SK-N-SH treated with all-trans-retinoic acid at 6 μM for 48 hours (cell line): ENCODE results near the gene KRTAP9-1.

Source experiments
- ATAC-seq: fragments of 200-7000 bp; cut with Tn5 transposase; 3 replicates; pipeline ENCODE4 v1.9.1; 2020; ENCODE audit warnings: mild to moderate bottlenecking, moderate library complexity
- ARNTL ChIP-seq: fragments of 450-650 bp; formaldehyde crosslinking; IDR thresholded peaks from 2 replicates; pipeline ENCODE4 v1.5.0; 2020; ENCODE audit warnings: low read depth, mild to moderate bottlenecking, moderate library complexity, borderline replicate concordance
- BACH2 ChIP-seq: fragments of 250-450 bp; sonication (Bioruptor Pico); IDR thresholded peaks from 2 replicates; pipeline ENCODE4 v1.9.0; 2021; ENCODE audit warnings: mild to moderate bottlenecking, borderline replicate concordance
- CSDC2 ChIP-seq: fragments of 250-450 bp; sonication (Bioruptor Pico); IDR thresholded peaks from 2 replicates; pipeline ENCODE4 v1.5.0; 2020; ENCODE audit warnings: mild to moderate bottlenecking, moderate library complexity
- CSRNP3 ChIP-seq: fragments of 250-450 bp; sonication (Bioruptor Pico); IDR thresholded peaks from 2 replicates; pipeline ENCODE4 v1.5.1; 2021; ENCODE audit warnings: mild to moderate bottlenecking, moderate library complexity
- ESRRG ChIP-seq: fragments of 250-450 bp; sonication (Bioruptor Pico); IDR thresholded peaks from 2 replicates; pipeline ENCODE4 v1.6.1; 2021; ENCODE audit warnings: mild to moderate bottlenecking
- GLIS3 ChIP-seq: fragments of 250-450 bp; sonication (Bioruptor Pico); IDR thresholded peaks from 2 replicates; pipeline ENCODE4 v1.5.0; 2020; ENCODE audit warnings: mild to moderate bottlenecking, moderate library complexity
- ISL1 ChIP-seq: fragments of 250-450 bp; sonication (Bioruptor Pico); IDR thresholded peaks from 2 replicates; pipeline ENCODE4 v2.1.2; 2022; ENCODE audit warnings: mild to moderate bottlenecking, moderate library complexity
- OSR1 ChIP-seq: fragments of 250-450 bp; sonication (Bioruptor Pico); IDR thresholded peaks from 2 replicates; pipeline ENCODE4 v1.8.0; 2022; ENCODE audit warnings: moderate library complexity, mild to moderate bottlenecking, inconsistent platforms
- POU6F1 ChIP-seq: fragments of 250-450 bp; sonication (Bioruptor Pico); IDR thresholded peaks from 2 replicates; pipeline ENCODE4 v1.8.0; 2021; ENCODE audit warnings: low read depth, mild to moderate bottlenecking, moderate library complexity, borderline replicate concordance
- PPARA ChIP-seq: fragments of 250-450 bp; sonication (Bioruptor Pico); IDR thresholded peaks from 2 replicates; pipeline ENCODE4 v1.5.0; 2020; ENCODE audit warnings: mild to moderate bottlenecking, borderline replicate concordance
- RARB ChIP-seq: fragments of 250-450 bp; sonication (Bioruptor Pico); IDR thresholded peaks from 2 replicates; pipeline ENCODE4 v1.8.0; 2021; ENCODE audit warnings: mild to moderate bottlenecking, moderate library complexity
- SNAI2 ChIP-seq: fragments of 250-450 bp; sonication (Bioruptor Pico); IDR thresholded peaks from 2 replicates; pipeline ENCODE4 v1.5.0; 2020; ENCODE audit warnings: mild to moderate bottlenecking, moderate library complexity
- TCF4 ChIP-seq: fragments of 250-450 bp; sonication (Bioruptor Pico); IDR thresholded peaks from 2 replicates; pipeline ENCODE4 v1.8.0; 2021; ENCODE audit warnings: mild to moderate bottlenecking, moderate library complexity, borderline replicate concordance
- ZC3H10 ChIP-seq: fragments of 250-450 bp; sonication (Bioruptor Pico); IDR thresholded peaks from 2 replicates; pipeline ENCODE4 v1.5.1; 2021; ENCODE audit warnings: mild to moderate bottlenecking, moderate library complexity
- ZFP3 ChIP-seq: fragments of 250-450 bp; sonication (Bioruptor Pico); IDR thresholded peaks from 2 replicates; pipeline ENCODE4 v1.5.0; 2020; ENCODE audit warnings: mild to moderate bottlenecking, moderate library complexity
- ZNF70 ChIP-seq: fragments of 450-650 bp; formaldehyde crosslinking; IDR thresholded peaks from 2 replicates; pipeline ENCODE4 v1.5.0; 2020; ENCODE audit warnings: mild to moderate bottlenecking, moderate library complexity
- ZNF8 ChIP-seq: fragments of 450-650 bp; formaldehyde crosslinking; IDR thresholded peaks from 2 replicates; pipeline ENCODE4 v1.5.0; 2020; ENCODE audit warnings: mild to moderate bottlenecking, moderate library complexity
- TF ChIP-seq, protein P1 (sequence below): fragments of 250-450 bp; sonication (Bioruptor Pico); IDR thresholded peaks from 2 replicates; pipeline ENCODE4 v1.5.0; 2020; ENCODE audit warnings: mild to moderate bottlenecking, moderate library complexity
- TF ChIP-seq, protein P2 (sequence below): fragments of 250-450 bp; sonication (Bioruptor Pico); IDR thresholded peaks from 2 replicates; pipeline ENCODE4 v1.5.1; 2020; ENCODE audit warnings: low read depth, mild to moderate bottlenecking, moderate library complexity
- TF ChIP-seq, protein P3 (sequence below): fragments of 250-450 bp; sonication (Bioruptor Pico); IDR thresholded peaks from 2 replicates; pipeline ENCODE4 v1.8.0; 2020; ENCODE audit warnings: mild to moderate bottlenecking, moderate library complexity, borderline replicate concordance

KRTAP9-1 gene

GRCh38 chr17:41144846-41145245, 44.8 kb upstream of the KRTAP9-1 start (continued):
- TF ChIP-seq, protein P1, sequence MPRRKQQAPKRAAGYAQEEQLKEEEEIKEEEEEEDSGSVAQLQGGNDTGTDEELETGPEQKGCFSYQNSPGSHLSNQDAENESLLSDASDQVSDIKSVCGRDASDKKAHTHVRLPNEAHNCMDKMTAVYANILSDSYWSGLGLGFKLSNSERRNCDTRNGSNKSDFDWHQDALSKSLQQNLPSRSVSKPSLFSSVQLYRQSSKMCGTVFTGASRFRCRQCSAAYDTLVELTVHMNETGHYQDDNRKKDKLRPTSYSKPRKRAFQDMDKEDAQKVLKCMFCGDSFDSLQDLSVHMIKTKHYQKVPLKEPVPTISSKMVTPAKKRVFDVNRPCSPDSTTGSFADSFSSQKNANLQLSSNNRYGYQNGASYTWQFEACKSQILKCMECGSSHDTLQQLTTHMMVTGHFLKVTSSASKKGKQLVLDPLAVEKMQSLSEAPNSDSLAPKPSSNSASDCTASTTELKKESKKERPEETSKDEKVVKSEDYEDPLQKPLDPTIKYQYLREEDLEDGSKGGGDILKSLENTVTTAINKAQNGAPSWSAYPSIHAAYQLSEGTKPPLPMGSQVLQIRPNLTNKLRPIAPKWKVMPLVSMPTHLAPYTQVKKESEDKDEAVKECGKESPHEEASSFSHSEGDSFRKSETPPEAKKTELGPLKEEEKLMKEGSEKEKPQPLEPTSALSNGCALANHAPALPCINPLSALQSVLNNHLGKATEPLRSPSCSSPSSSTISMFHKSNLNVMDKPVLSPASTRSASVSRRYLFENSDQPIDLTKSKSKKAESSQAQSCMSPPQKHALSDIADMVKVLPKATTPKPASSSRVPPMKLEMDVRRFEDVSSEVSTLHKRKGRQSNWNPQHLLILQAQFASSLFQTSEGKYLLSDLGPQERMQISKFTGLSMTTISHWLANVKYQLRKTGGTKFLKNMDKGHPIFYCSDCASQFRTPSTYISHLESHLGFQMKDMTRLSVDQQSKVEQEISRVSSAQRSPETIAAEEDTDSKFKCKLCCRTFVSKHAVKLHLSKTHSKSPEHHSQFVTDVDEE (CRISPR knock-in tag) = no peak
- TF ChIP-seq ARNTL (CRISPR knock-in tag) (no peak), PPARA (CRISPR knock-in tag) (no peak), CSRNP3 (no peak), ISL1 (CRISPR knock-in tag) (no peak), ZFP3 (CRISPR knock-in tag) (no peak)
- TF ChIP-seq, protein P2, sequence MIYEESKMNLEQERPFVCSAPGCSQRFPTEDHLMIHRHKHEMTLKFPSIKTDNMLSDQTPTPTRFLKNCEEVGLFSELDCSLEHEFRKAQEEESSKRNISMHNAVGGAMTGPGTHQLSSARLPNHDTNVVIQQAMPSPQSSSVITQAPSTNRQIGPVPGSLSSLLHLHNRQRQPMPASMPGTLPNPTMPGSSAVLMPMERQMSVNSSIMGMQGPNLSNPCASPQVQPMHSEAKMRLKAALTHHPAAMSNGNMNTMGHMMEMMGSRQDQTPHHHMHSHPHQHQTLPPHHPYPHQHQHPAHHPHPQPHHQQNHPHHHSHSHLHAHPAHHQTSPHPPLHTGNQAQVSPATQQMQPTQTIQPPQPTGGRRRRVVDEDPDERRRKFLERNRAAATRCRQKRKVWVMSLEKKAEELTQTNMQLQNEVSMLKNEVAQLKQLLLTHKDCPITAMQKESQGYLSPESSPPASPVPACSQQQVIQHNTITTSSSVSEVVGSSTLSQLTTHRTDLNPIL (CRISPR knock-in tag) = no peak

- TF ChIP-seq TCF4 (CRISPR knock-in tag) = no peak
- TF ChIP-seq OSR1 (CRISPR knock-in tag) = no peak
- TF ChIP-seq, protein P3, sequence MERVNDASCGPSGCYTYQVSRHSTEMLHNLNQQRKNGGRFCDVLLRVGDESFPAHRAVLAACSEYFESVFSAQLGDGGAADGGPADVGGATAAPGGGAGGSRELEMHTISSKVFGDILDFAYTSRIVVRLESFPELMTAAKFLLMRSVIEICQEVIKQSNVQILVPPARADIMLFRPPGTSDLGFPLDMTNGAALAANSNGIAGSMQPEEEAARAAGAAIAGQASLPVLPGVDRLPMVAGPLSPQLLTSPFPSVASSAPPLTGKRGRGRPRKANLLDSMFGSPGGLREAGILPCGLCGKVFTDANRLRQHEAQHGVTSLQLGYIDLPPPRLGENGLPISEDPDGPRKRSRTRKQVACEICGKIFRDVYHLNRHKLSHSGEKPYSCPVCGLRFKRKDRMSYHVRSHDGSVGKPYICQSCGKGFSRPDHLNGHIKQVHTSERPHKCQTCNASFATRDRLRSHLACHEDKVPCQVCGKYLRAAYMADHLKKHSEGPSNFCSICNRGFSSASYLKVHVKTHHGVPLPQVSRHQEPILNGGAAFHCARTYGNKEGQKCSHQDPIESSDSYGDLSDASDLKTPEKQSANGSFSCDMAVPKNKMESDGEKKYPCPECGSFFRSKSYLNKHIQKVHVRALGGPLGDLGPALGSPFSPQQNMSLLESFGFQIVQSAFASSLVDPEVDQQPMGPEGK (CRISPR knock-in tag) = no peak
- no peak for TF ChIP-seq ISL1 (CRISPR knock-in tag)
- TF ChIP-seq PPARA (CRISPR knock-in tag) = no peak
- TF ChIP-seq ESRRG (CRISPR knock-in tag) = no peak
- no peak for TF ChIP-seq CSDC2 (CRISPR knock-in tag)
- no peak for TF ChIP-seq ZNF70
- TF ChIP-seq ZC3H10 = no peak
- no peak for TF ChIP-seq SNAI2
- TF ChIP-seq CSRNP3 = no peak
- no peak for TF ChIP-seq ARNTL (CRISPR knock-in tag)
- TF ChIP-seq ZNF8 (CRISPR knock-in tag) = no peak
- no peak for TF ChIP-seq BACH2 (CRISPR knock-in tag)
- no peak for TF ChIP-seq ZFP3 (CRISPR knock-in tag)
- TF ChIP-seq, protein P1 (CRISPR knock-in tag) = no peak
- no peak for TF ChIP-seq POU6F1 (CRISPR knock-in tag)
- TF ChIP-seq GLIS3 = no peak
- TF ChIP-seq, protein P2 (CRISPR knock-in tag) = no peak
- no peak for TF ChIP-seq RARB (CRISPR knock-in tag)
- TF ChIP-seq, all 23 proteins: peak for 0
- ATAC-seq = no peak
Observed at GRCh38 chr17:41145261-41145660, 44.4 kb upstream of the KRTAP9-1 start.
